HL-60 (cell line): Measurements from ENCODE around the gene DIAPH2.

Source experiments
- POLR2AphosphoS5 ChIP-seq: IDR thresholded peaks from 2 replicates; pipeline ENCODE4 v1.6.1; 2012; ENCODE audit warnings: low read depth
- REST ChIP-seq: IDR thresholded peaks from 2 replicates; pipeline ENCODE4 v1.6.1; 2012; ENCODE audit warnings: low read depth; ENCODE audit not compliant: insufficient replicate concordance
- TF ChIP-seq, protein P1 (sequence below): IDR thresholded peaks from one replicate; pipeline ENCODE4 v1.5.1; 2011; ENCODE audit warnings: low read length, control low read depth, inconsistent platforms; ENCODE audit not compliant: insufficient read depth

- TF ChIP-seq, protein P1, sequence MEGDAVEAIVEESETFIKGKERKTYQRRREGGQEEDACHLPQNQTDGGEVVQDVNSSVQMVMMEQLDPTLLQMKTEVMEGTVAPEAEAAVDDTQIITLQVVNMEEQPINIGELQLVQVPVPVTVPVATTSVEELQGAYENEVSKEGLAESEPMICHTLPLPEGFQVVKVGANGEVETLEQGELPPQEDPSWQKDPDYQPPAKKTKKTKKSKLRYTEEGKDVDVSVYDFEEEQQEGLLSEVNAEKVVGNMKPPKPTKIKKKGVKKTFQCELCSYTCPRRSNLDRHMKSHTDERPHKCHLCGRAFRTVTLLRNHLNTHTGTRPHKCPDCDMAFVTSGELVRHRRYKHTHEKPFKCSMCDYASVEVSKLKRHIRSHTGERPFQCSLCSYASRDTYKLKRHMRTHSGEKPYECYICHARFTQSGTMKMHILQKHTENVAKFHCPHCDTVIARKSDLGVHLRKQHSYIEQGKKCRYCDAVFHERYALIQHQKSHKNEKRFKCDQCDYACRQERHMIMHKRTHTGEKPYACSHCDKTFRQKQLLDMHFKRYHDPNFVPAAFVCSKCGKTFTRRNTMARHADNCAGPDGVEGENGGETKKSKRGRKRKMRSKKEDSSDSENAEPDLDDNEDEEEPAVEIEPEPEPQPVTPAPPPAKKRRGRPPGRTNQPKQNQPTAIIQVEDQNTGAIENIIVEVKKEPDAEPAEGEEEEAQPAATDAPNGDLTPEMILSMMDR = no peak
- TF ChIP-seq POLR2AphosphoS5 (no peak), REST (no peak)
These were observed 244.4 kb downstream of the DIAPH2 start for GRCh38 chrX:96929036-96929435.
